ENCODE data around the gene NFX1. TPM values are rescaled to one million over a fixed set of nuclear protein-coding genes. Genes with fewer than 3 reads are reported as not detected.

Gene NFX1
- polyA plus RNA-seq, 1 donor (not counting 4 experiments of a cell fraction or from before 2014, with no cell fraction given): 28.1 TPM

GRCh38 chr9:33375238-33375840 lies 85.0 kb downstream of the NFX1 start:
- H3K27me3 ChIP-seq (ENCODE audit: control insufficient read depth, extremely low read depth, insufficient read depth, low read length): no peaks in the 10 kb centered on the region
- FAIRE-seq: no peak
- H3K27ac ChIP-seq (ENCODE audit: control insufficient read depth, insufficient read depth, low read length): no peak overlapping the region
- H3K4me1 ChIP-seq (ENCODE audit: control insufficient read depth, extremely low read depth, insufficient read depth, low read length): peaks cover 6% of the 10 kb centered on the region
- TF ChIP-seq, protein P1, sequence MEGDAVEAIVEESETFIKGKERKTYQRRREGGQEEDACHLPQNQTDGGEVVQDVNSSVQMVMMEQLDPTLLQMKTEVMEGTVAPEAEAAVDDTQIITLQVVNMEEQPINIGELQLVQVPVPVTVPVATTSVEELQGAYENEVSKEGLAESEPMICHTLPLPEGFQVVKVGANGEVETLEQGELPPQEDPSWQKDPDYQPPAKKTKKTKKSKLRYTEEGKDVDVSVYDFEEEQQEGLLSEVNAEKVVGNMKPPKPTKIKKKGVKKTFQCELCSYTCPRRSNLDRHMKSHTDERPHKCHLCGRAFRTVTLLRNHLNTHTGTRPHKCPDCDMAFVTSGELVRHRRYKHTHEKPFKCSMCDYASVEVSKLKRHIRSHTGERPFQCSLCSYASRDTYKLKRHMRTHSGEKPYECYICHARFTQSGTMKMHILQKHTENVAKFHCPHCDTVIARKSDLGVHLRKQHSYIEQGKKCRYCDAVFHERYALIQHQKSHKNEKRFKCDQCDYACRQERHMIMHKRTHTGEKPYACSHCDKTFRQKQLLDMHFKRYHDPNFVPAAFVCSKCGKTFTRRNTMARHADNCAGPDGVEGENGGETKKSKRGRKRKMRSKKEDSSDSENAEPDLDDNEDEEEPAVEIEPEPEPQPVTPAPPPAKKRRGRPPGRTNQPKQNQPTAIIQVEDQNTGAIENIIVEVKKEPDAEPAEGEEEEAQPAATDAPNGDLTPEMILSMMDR (optimal IDR thresholded peaks at IDR 0.05 in 1 of 3, IDR thresholded peaks at IDR 0.05 in 1 of 3, conservative IDR thresholded peaks at IDR 0.05 in 1 of 3; ENCODE audit: extremely low read depth in 1 of 3, insufficient read depth in 2 of 3, low read length in 3 of 3): no peak
- no peak for TF ChIP-seq EZH2 (IDR thresholded peaks at IDR 0.05; ENCODE audit: low read length)
- H3K4me3 ChIP-seq (ENCODE audit: control insufficient read depth in 2 of 3, extremely low read depth in 1 of 3, insufficient read depth in 2 of 3, low read depth in 1 of 3, low read length in 3 of 3): no peak overlapping the region
- no peak for DNase-seq (ENCODE audit: low read depth, low spot score)
- no peak overlapping the region for H3K9ac ChIP-seq (ENCODE audit: control insufficient read depth, extremely low read depth, insufficient read depth, low read length)
- H3K9me3 ChIP-seq (ENCODE audit: control insufficient read depth, low read depth, low read length): no peaks in the 10 kb centered on the region
- no peaks in the 10 kb centered on the region for H3K79me2 ChIP-seq (ENCODE audit: control insufficient read depth, insufficient read depth, low read length)
- H3K4me2 ChIP-seq (ENCODE audit: control insufficient read depth, extremely low read depth, insufficient read depth, low read depth, low read length): no peak overlapping the region
- H4K20me1 ChIP-seq (ENCODE audit: control insufficient read depth, extremely low read depth, insufficient read depth, low read length): no peaks in the 10 kb centered on the region
- H2AFZ ChIP-seq (ENCODE audit: control insufficient read depth, low read length): no peak overlapping the region
- dilution Hi-C loops (cut with MboI; ENCODE audit: extremely low pct_ligation_motif_present, low sequenced_read_pairs): no loop called here
- peaks cover 6 to 9% of the 10 kb centered on the region in 2 experiments for H3K36me3 ChIP-seq (ENCODE audit: control insufficient read depth in 2 of 2, extremely low read depth in 1 of 2, insufficient read depth in 2 of 2, low read length in 2 of 2)
- H3K9me1 ChIP-seq (ENCODE audit: control insufficient read depth, extremely low read depth, insufficient read depth, low read length): no peaks in the 10 kb centered on the region

DNA sequence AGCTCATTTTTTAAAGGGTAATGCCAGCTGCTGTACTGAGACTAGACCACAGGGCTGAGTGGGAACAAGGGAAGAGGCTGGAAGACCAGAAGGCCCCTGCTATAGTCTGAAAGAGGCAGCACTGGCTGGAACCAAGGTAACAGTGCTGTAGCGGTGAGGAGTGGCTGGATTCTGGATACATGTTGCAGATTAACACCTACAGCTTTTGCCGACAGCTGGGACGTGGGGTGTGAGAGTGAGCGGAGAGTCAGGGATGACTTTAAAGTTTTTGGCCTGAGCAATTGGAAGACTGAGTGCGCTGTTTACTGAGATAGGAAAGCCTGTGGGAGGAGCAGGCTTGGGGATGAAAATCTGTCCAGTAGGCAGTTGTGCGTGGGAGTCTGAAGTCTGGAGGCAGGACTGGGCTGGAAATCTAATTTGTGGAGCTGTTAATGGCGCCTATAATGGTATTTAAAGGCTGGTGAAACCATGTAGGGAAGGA lies 85.6 kb downstream of the NFX1 start:
- dilution Hi-C loops (cut with MboI; ENCODE audit: extremely low pct_ligation_motif_present, low sequenced_read_pairs): no loop called here
- Histone ChIP-seq H3K27ac (ENCODE audit: control insufficient read depth, insufficient read depth, low read length) (no peak overlapping the region), H3K79me2 (ENCODE audit: control insufficient read depth, insufficient read depth, low read length) (no peaks in the 10 kb centered on the region), H3K9ac (ENCODE audit: control insufficient read depth, extremely low read depth, insufficient read depth, low read length) (no peak overlapping the region), H3K9me1 (ENCODE audit: control insufficient read depth, extremely low read depth, insufficient read depth, low read length) (no peaks in the 10 kb centered on the region), H3K4me1 (ENCODE audit: control insufficient read depth, extremely low read depth, insufficient read depth, low read length) (peaks cover 6% of the 10 kb centered on the region), H2AFZ (ENCODE audit: control insufficient read depth, low read length) (no peak overlapping the region), H3K27me3 (ENCODE audit: control insufficient read depth, extremely low read depth, insufficient read depth, low read length) (no peaks in the 10 kb centered on the region), H3K4me3 (ENCODE audit: control insufficient read depth in 2 of 3, extremely low read depth in 1 of 3, insufficient read depth in 2 of 3, low read depth in 1 of 3, low read length in 3 of 3) (no peak overlapping the region), H3K36me3 (ENCODE audit: control insufficient read depth in 2 of 2, extremely low read depth in 1 of 2, insufficient read depth in 2 of 2, low read length in 2 of 2) (peaks cover 4 to 6% of the 10 kb centered on the region in 2 experiments), H3K9me3 (ENCODE audit: control insufficient read depth, low read depth, low read length) (no peaks in the 10 kb centered on the region), H4K20me1 (ENCODE audit: control insufficient read depth, extremely low read depth, insufficient read depth, low read length) (no peaks in the 10 kb centered on the region), H3K4me2 (ENCODE audit: control insufficient read depth, extremely low read depth, insufficient read depth, low read depth, low read length) (no peak overlapping the region)
- DNase-seq (ENCODE audit: low read depth, low spot score) (no peak), FAIRE-seq (no peak)
- TF ChIP-seq EZH2 (IDR thresholded peaks at IDR 0.05; ENCODE audit: low read length): no peak
- TF ChIP-seq, protein P1 (optimal IDR thresholded peaks at IDR 0.05 in 1 of 3, IDR thresholded peaks at IDR 0.05 in 1 of 3, conservative IDR thresholded peaks at IDR 0.05 in 1 of 3; ENCODE audit: extremely low read depth in 1 of 3, insufficient read depth in 2 of 3, low read length in 3 of 3): no peak

Measured in keratinocyte (primary cell).